A673 (cell line): ENCODE data around the gene ANKMY1.

Experiments used
- CTCF ChIP-seq: fragments of 300-800, 200-600 bp; sonication (generic); conservative IDR thresholded peaks from 2 replicates; pipeline ENCODE4 v1.5.1; 2017; ENCODE audit warnings: low read depth, mild to moderate bottlenecking, antibody characterized with exemption, low read length, moderate library complexity, mixed read lengths
- EZH2 ChIP-seq: fragments of 200-600 bp; sonication (generic); IDR thresholded peaks from 2 replicates; pipeline ENCODE4 v1.6.1; 2017; ENCODE audit warnings: borderline replicate concordance, low read depth, mild to moderate bottlenecking, mixed read lengths, antibody characterized with exemption, low read length; ENCODE audit not compliant: poor library complexity, severe bottlenecking

- TF ChIP-seq CTCF, result no peak
- no peak for TF ChIP-seq EZH2
Measured at GRCh38 chr2:240482141-240482540, 75.6 kb downstream of the ANKMY1 start.
